Caco-2 (cell line): ENCODE measurements around the gene AHCY. TPM values are rescaled to one million over a fixed set of nuclear protein-coding genes. Genes with fewer than 3 reads are reported as not detected.
"Not testable (repeated sequence)": the region's sequence is repeated elsewhere in the genome, so short reads cannot be mapped to it uniquely, and the experiment has no call there.

Experiments used
- BruUV-seq: library from RNA; stranded (reverse); fragments of 400-500 nt; replicated peaks from 2 replicates; lab custom pipeline; 2021; lab: Mats Ljungman, UMichigan
- CTCF ChIA-PET: fragments of 300-600 bp; sonication (Branson Sonifier 250); formaldehyde crosslinking; loops from one replicate; lab custom pipeline; 2022; ENCODE audit warnings: antibody characterized with exemption; lab: Charles Lee
- POLR2A ChIA-PET: fragments of 300-600 bp; sonication (Branson Sonifier 250); formaldehyde crosslinking; loops from one replicate; lab custom pipeline; 2022; ENCODE audit warnings: antibody characterized with exemption; lab: Charles Lee
- DNase-seq, 2 experiments: peaks; one replicate each; pipeline versions ENCODE4 v3.0.0 to v3.0.0-alpha.2; 2020 to 2022
- H3K27me3 ChIP-seq: replicated peaks from 2 replicates; pipeline ENCODE4 v1.6.0; 2011; ENCODE audit warnings: low read length; ENCODE audit not compliant: control insufficient read depth, insufficient read depth
- H3K36me3 ChIP-seq: 2 replicates; pipeline ENCODE4 v1.5.1; 2011; ENCODE audit warnings: low read length; ENCODE audit not compliant: control insufficient read depth, insufficient read depth
- H3K4me1 ChIP-seq: fragments of 250-450 bp; sonication (Bioruptor Pico); 2 replicates; pipeline ENCODE4 v1.5.1; 2020; ENCODE audit warnings: mild to moderate bottlenecking
- H3K4me3 ChIP-seq: 2 replicates; pipeline ENCODE4 v1.5.1; 2011; ENCODE audit warnings: low read depth, mild to moderate bottlenecking, control low read depth, low read length
- H3K9me3 ChIP-seq: fragments of 250-450 bp; sonication (Bioruptor Pico); 2 replicates; pipeline ENCODE4 v1.5.1; 2020; ENCODE audit warnings: mild to moderate bottlenecking, moderate library complexity
- H3K27ac Mint-ChIP-seq: one replicate; pipeline ENCODE4 v1.8.0; 2022; ENCODE audit warnings: mixed read lengths; ENCODE audit not compliant: unreplicated experiment
- H3K27me3 Mint-ChIP-seq: one replicate; pipeline ENCODE4 v1.8.0; 2022; ENCODE audit warnings: mixed read lengths; ENCODE audit not compliant: insufficient read depth, unreplicated experiment
- H3K36me3 Mint-ChIP-seq: one replicate; pipeline ENCODE4 v1.8.0; 2022; ENCODE audit warnings: mild to moderate bottlenecking, mixed read lengths; ENCODE audit not compliant: insufficient read depth, unreplicated experiment
- H3K4me1 Mint-ChIP-seq: one replicate; pipeline ENCODE4 v1.8.0; 2022; ENCODE audit warnings: low read depth, mixed read lengths; ENCODE audit not compliant: unreplicated experiment
- H3K4me3 Mint-ChIP-seq: one replicate; pipeline ENCODE4 v1.8.0; 2022; ENCODE audit warnings: mild to moderate bottlenecking, moderate library complexity, mixed read lengths; ENCODE audit not compliant: unreplicated experiment
- H3K9me3 Mint-ChIP-seq: one replicate; pipeline ENCODE4 v1.8.0; 2022; ENCODE audit warnings: mixed read lengths; ENCODE audit not compliant: unreplicated experiment
- intact Hi-C: fragments of 100-400 bp; cut with micrococcal nuclease; formaldehyde crosslinking; loops from one replicate; pipeline ENCODE4 v1.10.0; 2022; ENCODE audit not compliant: unreplicated experiment
- total RNA-seq: library from RNA; stranded (reverse); gene quantifications from 2 replicates; pipeline ENCODE4 v1.2.3, GENCODE V29; 2022
- TF ChIP-seq, protein P1 (sequence below), 2 experiments: fragments of 200-600 bp in 1 of 2; IDR thresholded peaks; 1 replicate in 1 of 2; 2 replicates in 1 of 2; pipeline versions ENCODE4 v1.5.1 to v1.8.0; 2011 to 2022; ENCODE audit warnings: antibody characterized with exemption in 1 of 2, control low read depth in 1 of 2, inconsistent platforms in 1 of 2, low read depth in 1 of 2, low read length in 1 of 2, mild to moderate bottlenecking in 1 of 2, moderate library complexity in 1 of 2; ENCODE audit not compliant: insufficient read depth in 1 of 2, severe bottlenecking in 1 of 2, unreplicated experiment in 1 of 2

The AHCY gene
- total RNA-seq, 1 experiment from 2014 or later: 665 TPM

DNA sequence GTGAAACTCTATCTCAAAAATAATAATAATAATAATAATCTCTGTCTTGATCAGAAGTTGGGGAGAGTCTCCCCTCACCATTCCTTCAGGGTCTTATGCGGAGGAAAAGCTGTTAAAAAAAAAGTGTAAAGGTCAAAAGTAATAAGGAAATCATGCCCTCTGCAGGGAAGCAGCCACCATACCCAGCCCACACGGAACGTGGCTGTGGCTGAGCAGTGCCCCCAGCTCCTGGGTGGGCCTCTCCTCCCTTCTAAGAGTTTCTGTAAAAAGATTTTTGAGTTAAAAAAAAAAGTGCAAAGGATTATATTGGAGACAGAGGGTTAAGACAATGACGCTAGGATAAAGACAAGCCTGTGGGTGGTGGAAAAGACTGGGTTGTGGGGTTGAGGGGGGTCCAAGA lies 30.6 kb upstream of the AHCY start:
- Mint-ChIP-seq H3K9me3 (no peaks in the 10 kb centered on the region), H3K36me3 (no peaks in the 10 kb centered on the region), H3K4me1 (peaks cover 28% of the 10 kb centered on the region), H3K27me3 (no peaks in the 10 kb centered on the region), H3K27ac (no peak overlapping the region), H3K4me3 (no peak overlapping the region)
- BruUV-seq: no TSS peak
- Histone ChIP-seq H3K9me3 (no peaks in the 10 kb centered on the region), H3K36me3 (no peaks in the 10 kb centered on the region), H3K27me3 (no peaks in the 10 kb centered on the region), H3K4me3 (no peak overlapping the region), H3K4me1 (peaks cover 19% of the 10 kb centered on the region)
- TF ChIP-seq, protein P1, sequence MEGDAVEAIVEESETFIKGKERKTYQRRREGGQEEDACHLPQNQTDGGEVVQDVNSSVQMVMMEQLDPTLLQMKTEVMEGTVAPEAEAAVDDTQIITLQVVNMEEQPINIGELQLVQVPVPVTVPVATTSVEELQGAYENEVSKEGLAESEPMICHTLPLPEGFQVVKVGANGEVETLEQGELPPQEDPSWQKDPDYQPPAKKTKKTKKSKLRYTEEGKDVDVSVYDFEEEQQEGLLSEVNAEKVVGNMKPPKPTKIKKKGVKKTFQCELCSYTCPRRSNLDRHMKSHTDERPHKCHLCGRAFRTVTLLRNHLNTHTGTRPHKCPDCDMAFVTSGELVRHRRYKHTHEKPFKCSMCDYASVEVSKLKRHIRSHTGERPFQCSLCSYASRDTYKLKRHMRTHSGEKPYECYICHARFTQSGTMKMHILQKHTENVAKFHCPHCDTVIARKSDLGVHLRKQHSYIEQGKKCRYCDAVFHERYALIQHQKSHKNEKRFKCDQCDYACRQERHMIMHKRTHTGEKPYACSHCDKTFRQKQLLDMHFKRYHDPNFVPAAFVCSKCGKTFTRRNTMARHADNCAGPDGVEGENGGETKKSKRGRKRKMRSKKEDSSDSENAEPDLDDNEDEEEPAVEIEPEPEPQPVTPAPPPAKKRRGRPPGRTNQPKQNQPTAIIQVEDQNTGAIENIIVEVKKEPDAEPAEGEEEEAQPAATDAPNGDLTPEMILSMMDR (IDR thresholded peaks at IDR 0.05; ENCODE audit: insufficient read depth in 1 of 2, low read depth in 1 of 2, low read length in 1 of 2, severe bottlenecking in 1 of 2, unreplicated experiment in 1 of 2): no peak
- no peak for DNase-seq
- ChIA-PET CTCF (interaction anchor here (7.6 kb wide), 1 partner anchor 22 kb away, joined by 58 read pairs; no protein-coding TSS in a partner anchor), POLR2A (interaction anchor here (0.5 to 0.6 kb wide), 2 partner anchors 9 to 89 kb away, joined by 3 to 4 read pairs; no protein-coding TSS in a partner anchor)
- intact Hi-C loops: no loop called here

DNA sequence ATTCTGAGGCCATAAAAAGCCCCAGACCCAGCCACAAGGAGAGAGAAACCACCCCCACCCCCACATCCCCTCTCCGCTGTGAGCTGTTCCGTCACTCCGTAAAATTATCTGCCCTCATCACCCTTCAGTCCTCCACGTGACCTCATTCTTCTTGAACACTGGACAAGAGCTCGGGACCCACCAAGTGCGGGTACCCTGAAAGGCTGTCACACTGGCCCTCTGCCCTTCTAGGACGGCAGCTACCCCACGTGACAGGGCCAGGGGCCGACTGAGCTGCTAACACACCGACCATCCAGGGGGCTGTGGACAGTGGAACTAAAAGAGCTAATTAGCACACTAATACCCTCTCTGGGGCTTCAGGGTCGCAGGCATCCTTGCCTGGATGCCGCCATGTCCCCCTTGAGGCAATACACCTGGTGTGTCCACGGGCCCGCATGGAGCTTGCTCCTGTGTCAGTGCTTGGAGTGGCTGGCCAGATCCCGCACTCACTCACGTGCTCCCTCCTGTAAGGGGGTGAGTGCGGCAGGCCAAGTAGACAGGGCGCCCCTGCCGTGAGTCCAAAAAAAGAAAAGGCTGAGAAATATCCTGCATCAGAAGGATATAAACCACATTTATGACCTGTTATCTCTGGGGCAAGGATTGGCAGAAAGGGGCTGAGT lies 29.2 kb upstream of the AHCY start:
- BruUV-seq: no TSS peak
- Histone ChIP-seq H3K4me3 (no peak overlapping the region), H3K36me3 (no peaks in the 10 kb centered on the region), H3K27me3 (no peaks in the 10 kb centered on the region), H3K9me3 (no peaks in the 10 kb centered on the region; the same call in 1 of the 2 replicates), H3K4me1 (peaks cover 19% of the 10 kb centered on the region)
- H3K36me3 Mint-ChIP-seq: no peaks in the 10 kb centered on the region
- DNase-seq: no peak
- intact Hi-C loops: no loop called here
- CTCF ChIA-PET: interaction anchor here (7.6 kb wide), 1 partner anchor 20 kb away, joined by 58 read pairs; no protein-coding TSS in a partner anchor
- no peaks in the 10 kb centered on the region for H3K27me3 Mint-ChIP-seq
- H3K4me1 Mint-ChIP-seq: peaks cover 28% of the 10 kb centered on the region
- TF ChIP-seq, protein P1 (IDR thresholded peaks at IDR 0.05; ENCODE audit: insufficient read depth in 1 of 2, low read depth in 1 of 2, low read length in 1 of 2, severe bottlenecking in 1 of 2, unreplicated experiment in 1 of 2): no peak
- H3K4me3 Mint-ChIP-seq: no peak overlapping the region
- POLR2A ChIA-PET: no interaction called here
- no peaks in the 10 kb centered on the region for H3K9me3 Mint-ChIP-seq
- H3K27ac Mint-ChIP-seq: peak overlapping the region; percentile 8

DNA sequence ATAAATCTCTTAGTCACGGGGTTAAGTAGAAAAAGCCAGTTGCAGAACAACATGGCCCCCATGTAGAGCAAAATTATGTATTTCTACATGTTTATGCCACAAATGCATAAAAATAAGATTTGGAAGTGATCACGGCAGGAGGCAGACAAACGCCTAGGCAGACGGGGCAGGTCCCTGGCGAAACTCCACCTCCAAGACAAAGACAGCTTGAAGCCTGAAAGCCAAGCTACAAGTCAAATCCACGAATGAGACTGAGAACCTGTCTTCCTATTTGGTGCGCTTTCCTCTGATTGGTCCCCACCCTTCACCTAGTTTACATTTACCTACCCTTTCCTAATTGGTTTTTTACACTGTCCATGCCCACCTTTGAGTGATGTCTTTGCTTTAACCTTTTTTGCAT lies 28.7 kb upstream of the AHCY start:
- Mint-ChIP-seq H3K4me3 (no peak overlapping the region), H3K9me3 (no peaks in the 10 kb centered on the region), H3K36me3 (no peaks in the 10 kb centered on the region), H3K4me1 (peaks cover 28% of the 10 kb centered on the region), H3K27me3 (no peaks in the 10 kb centered on the region), H3K27ac (no peak overlapping the region)
- H3K4me1 ChIP-seq: peaks cover 19% of the 10 kb centered on the region
- ChIA-PET CTCF (interaction anchor here (7.6 kb wide), 1 partner anchor 20 kb away, joined by 58 read pairs; no protein-coding TSS in a partner anchor), POLR2A (no interaction called here)
- no TSS peak for BruUV-seq
- no peak overlapping the region for H3K4me3 ChIP-seq
- TF ChIP-seq, protein P1 (IDR thresholded peaks at IDR 0.05; ENCODE audit: insufficient read depth in 1 of 2, low read depth in 1 of 2, low read length in 1 of 2, severe bottlenecking in 1 of 2, unreplicated experiment in 1 of 2): no peak
- H3K36me3 ChIP-seq: no peaks in the 10 kb centered on the region
- intact Hi-C loops: no loop called here
- H3K27me3 ChIP-seq: no peaks in the 10 kb centered on the region
- H3K9me3 ChIP-seq: no peaks in the 10 kb centered on the region; the same call in 1 of the 2 replicates
- no peak for DNase-seq

DNA sequence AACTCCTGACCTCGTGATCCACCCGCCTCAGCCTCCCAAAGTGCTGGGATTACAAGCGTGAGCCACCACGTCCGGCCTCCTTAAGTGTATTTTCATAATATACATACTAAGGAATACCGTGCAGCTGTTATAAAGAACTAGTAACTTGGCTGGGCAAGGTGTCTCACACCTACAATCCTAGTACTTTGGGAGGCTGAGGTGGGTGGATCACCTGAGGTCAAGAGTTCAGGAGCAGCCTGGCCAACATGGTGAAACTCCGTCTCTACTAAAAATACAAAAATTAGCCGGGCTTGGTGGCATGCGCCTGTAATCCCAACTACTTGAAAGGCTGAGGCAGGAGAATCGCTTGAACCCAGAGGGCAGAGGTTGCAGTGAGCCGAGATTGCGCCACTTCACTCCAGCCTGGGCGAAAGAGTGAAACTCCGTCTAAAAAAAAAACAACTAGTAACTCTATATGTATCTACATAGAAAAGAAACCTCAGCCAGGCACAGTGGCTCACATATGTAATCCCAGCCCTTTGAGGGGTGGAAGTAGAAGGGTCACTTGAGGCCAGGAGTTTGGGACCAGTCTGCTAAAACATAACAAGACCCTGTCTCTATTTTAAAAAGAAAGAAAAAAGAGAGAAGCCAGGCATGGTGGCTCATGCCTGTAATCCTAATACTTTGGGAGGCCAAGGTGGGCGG lies 27.8 kb upstream of the AHCY start:
- DNase-seq, H3K36me3 ChIP-seq, H3K36me3 Mint-ChIP-seq, POLR2A ChIA-PET, H3K4me3 Mint-ChIP-seq, H3K27ac Mint-ChIP-seq, H3K4me3 ChIP-seq, intact Hi-C loops, H3K27me3 Mint-ChIP-seq, BruUV-seq, H3K9me3 Mint-ChIP-seq, H3K9me3 ChIP-seq, H3K27me3 ChIP-seq: not testable (repeated sequence)
- peaks cover 18% of the 10 kb centered on the region for H3K4me1 ChIP-seq
- CTCF ChIA-PET: interaction anchor here (7.6 kb wide), 1 partner anchor 19 kb away, joined by 58 read pairs; no protein-coding TSS in a partner anchor
- H3K4me1 Mint-ChIP-seq: peaks cover 26% of the 10 kb centered on the region
